ENCODE data around the gene ATIC. TPM values are rescaled to one million over a fixed set of nuclear protein-coding genes. Genes with fewer than 3 reads are reported as not detected.

The ATIC gene
- total RNA-seq, 1 experiment from 2014 or later, result 285 TPM

- peaks cover 70% of the 10 kb centered on the region for H3K36me3 Mint-ChIP-seq
- no peaks in the 10 kb centered on the region for H3K27me3 Mint-ChIP-seq (ENCODE audit: low read depth)
- no peak for DNase-seq (ENCODE audit: low spot score)
- H3K27ac Mint-ChIP-seq, result no peak overlapping the region
- POLR2A ChIA-PET, result interaction anchor here (0.6 kb wide), 1 partner anchor 11 kb away, joined by 3 read pairs; no protein-coding TSS in a partner anchor
- no peaks in the 10 kb centered on the region for H3K9me3 Mint-ChIP-seq
- no peak overlapping the region for H3K4me3 Mint-ChIP-seq
- H3K4me1 Mint-ChIP-seq, result no peaks in the 10 kb centered on the region
- CTCF ChIA-PET, result interaction anchor here (0.7 kb wide), 1 partner anchor 521 kb away, joined by 5 read pairs; no protein-coding TSS in a partner anchor
- no peak for ATAC-seq
- no peak for TF ChIP-seq ERG (CRISPR knock-in tag; IDR thresholded peaks at IDR 0.05)
- TF ChIP-seq ZMAT4 (CRISPR knock-in tag; IDR thresholded peaks at IDR 0.05), result no peak
- TF ChIP-seq ZNF317 (CRISPR knock-in tag; IDR thresholded peaks at IDR 0.05; ENCODE audit: borderline replicate concordance, low read depth), result no peak
- no peak for TF ChIP-seq AR (CRISPR knock-in tag; IDR thresholded peaks at IDR 0.05)
- TF ChIP-seq CBFB (CRISPR knock-in tag; IDR thresholded peaks at IDR 0.05; ENCODE audit: low read depth), result no peak
- TF ChIP-seq TP53 (CRISPR knock-in tag; IDR thresholded peaks at IDR 0.05), result no peak
- no peak for TF ChIP-seq AFF4 (CRISPR knock-in tag; IDR thresholded peaks at IDR 0.05; ENCODE audit: borderline replicate concordance)
- TF ChIP-seq TEAD1 (CRISPR knock-in tag; IDR thresholded peaks at IDR 0.05), result no peak
- TF ChIP-seq ATF2 (CRISPR knock-in tag; IDR thresholded peaks at IDR 0.05; ENCODE audit: borderline replicate concordance, low read depth), result no peak
- no peak for TF ChIP-seq MYBL2 (CRISPR knock-in tag; IDR thresholded peaks at IDR 0.05)
- no peak for TF ChIP-seq SMAD3 (CRISPR knock-in tag; IDR thresholded peaks at IDR 0.05; ENCODE audit: borderline replicate concordance)
- TF ChIP-seq ATF6 (CRISPR knock-in tag; IDR thresholded peaks at IDR 0.05), result no peak
- TF ChIP-seq GRHL2 (CRISPR knock-in tag; IDR thresholded peaks at IDR 0.05; ENCODE audit: insufficient replicate concordance, severe bottlenecking), result no peak
- TF ChIP-seq GTF2I (CRISPR knock-in tag; conservative IDR thresholded peaks at IDR 0.05), result no peak
- TF ChIP-seq E2F1 (CRISPR knock-in tag; IDR thresholded peaks at IDR 0.05), result no peak
- TF ChIP-seq NFATC4 (CRISPR knock-in tag; IDR thresholded peaks at IDR 0.05), result no peak
- TF ChIP-seq ZNF671 (CRISPR knock-in tag; IDR thresholded peaks at IDR 0.05), result no peak
- TF ChIP-seq E2F5 (CRISPR knock-in tag; IDR thresholded peaks at IDR 0.05), result no peak
- TF ChIP-seq ZNF219 (CRISPR knock-in tag; IDR thresholded peaks at IDR 0.05; ENCODE audit: borderline replicate concordance), result no peak
Measured at GRCh38 chr2:215374002-215374401, 62.1 kb downstream of the ATIC start.
